NCI-H1436 (cell line): ENCODE results near the gene OR5A1.

ENCODE experiments used
- DNase-seq: peaks from one replicate; lab custom pipeline; 2025; lab: John Stamatoyannopoulos, UW

The OR5A1 gene

DNA sequence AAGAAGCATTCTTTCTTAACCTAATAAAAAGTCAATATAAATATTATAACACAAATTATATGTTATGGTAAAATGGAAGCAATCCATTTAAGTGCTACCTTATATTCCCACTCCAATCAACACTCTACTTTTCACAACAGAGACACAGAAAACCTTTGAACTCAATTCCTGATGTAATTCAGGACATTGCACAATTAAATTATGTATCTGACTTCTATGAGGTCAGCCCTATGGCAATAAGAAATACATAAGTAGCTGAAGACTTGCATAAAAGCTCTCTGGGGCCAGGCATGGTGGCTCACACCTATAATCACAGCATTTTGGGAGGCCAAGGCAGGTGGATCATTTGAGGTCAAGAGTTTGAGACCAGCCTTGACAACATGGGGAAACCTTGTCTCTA is 43.6 kb downstream of the OR5A1 start:
- DNase-seq, result no peak

DNA sequence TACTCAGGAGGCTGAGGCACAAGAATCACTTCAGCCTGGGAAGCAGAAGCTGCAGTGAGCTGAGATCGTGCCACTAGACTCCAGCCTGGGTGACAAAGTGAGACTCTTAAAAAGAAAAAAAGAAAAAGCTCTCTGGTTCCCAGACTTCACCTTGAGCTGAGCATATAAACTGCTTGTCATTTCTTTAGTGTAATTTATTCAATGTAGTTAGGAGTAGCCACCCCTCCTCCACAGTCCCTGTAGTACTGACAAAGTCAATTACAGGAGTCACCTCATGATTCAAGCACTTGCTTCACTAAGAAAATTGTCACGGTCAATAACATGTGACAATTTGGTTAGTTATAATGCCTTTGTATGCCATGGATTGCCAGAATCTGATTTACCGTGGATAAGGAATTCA is 44.1 kb downstream of the OR5A1 start:
- DNase-seq, result no peak
